Measurements from ENCODE around the gene EIF4E1B. TPM values are rescaled to one million over a fixed set of nuclear protein-coding genes. Genes with fewer than 3 reads are reported as not detected.

EIF4E1B gene
- polyA plus RNA-seq, 2 of the 4 experiments (the other 2 are of a cell fraction), result not detected

- TF ChIP-seq CHD2 (IDR thresholded peaks at IDR 0.05; ENCODE audit: low read length, partially characterized antibody) (no peak), HOXA7 (CRISPR knock-in tag; IDR thresholded peaks at IDR 0.05) (no peak)
- no peaks in the 10 kb centered on the region for H3K9me3 ChIP-seq
- POLR2A ChIA-PET, result interaction anchor here (1.6 kb wide), 1 partner anchor 14 kb away, joined by 11 read pairs; the partner anchor contains the start of gene TSPAN17
- H3K4me2 ChIP-seq, result no peak overlapping the region
- DNase-seq (ENCODE audit: low read depth in 1 of 2, low spot score in 1 of 2), result no peak
- H3K27ac ChIP-seq, result no peak overlapping the region
- FAIRE-seq, result no peak
- 17% methylated on average over 1 of the region's 1 CpG for WGBS (ENCODE audit: missing lambda C conversion rate)
- no peaks in the 10 kb centered on the region for H3K4me1 ChIP-seq
- CTCF ChIA-PET, result interaction anchor here (0.5 to 9.9 kb wide), 110 partner anchors 11 to 936 kb away, joined by 3 to 123 read pairs (median 5); partner anchors contain the start of genes EIF4E1B, HK3, LMAN2 and SNCB
- no peak overlapping the region for H3K4me3 ChIP-seq
- peak; percentile 12 to 38; a peak in 5 of 6 replicates for ATAC-seq
Measured at GRCh38 chr5:176660530-176660859, 30.0 kb downstream of the EIF4E1B start.

GRCh38 chr5:176660860-176661641, 30.6 kb downstream of the EIF4E1B start:
- ChIA-PET CTCF (interaction anchor here (0.5 to 9.9 kb wide), 116 partner anchors 11 to 937 kb away, joined by 3 to 123 read pairs (median 5); partner anchors contain the start of genes EIF4E1B, FGFR4, HK3 and LMAN2), POLR2A (interaction anchor here (1.6 kb wide), 1 partner anchor 14 kb away, joined by 11 read pairs; the partner anchor contains the start of gene TSPAN17)
- Histone ChIP-seq H3K4me1 (no peaks in the 10 kb centered on the region), H3K9me3 (no peaks in the 10 kb centered on the region), H3K4me2 (peak overlapping the region; percentile 62), H3K4me3 (no peak overlapping the region), H3K27ac (no peak overlapping the region)
- 63% methylated on average over 13 of the region's 33 CpGs for WGBS (ENCODE audit: missing lambda C conversion rate)
- DNase-seq (ENCODE audit: low read depth in 1 of 2, low spot score in 1 of 2) (peak; percentile 75 to 95), FAIRE-seq (no peak), ATAC-seq (peak; percentile 64 to 90)
- peak; percentile 93 for TF ChIP-seq CTCF (IDR thresholded peaks at IDR 0.05)
- no peak for TF ChIP-seq ATOH8 (CRISPR knock-in tag; IDR thresholded peaks at IDR 0.05; ENCODE audit: low read depth)
- TF ChIP-seq FOSB (CRISPR knock-in tag; IDR thresholded peaks at IDR 0.05), result no peak
- TF ChIP-seq MAFK (IDR thresholded peaks at IDR 0.05; ENCODE audit: partially characterized antibody), result no peak
- peak; percentile 92 for TF ChIP-seq SMC3 (IDR thresholded peaks at IDR 0.05)
- no peak for TF ChIP-seq POLR2AphosphoS2 (conservative IDR thresholded peaks at IDR 0.05; ENCODE audit: low read length)
- no peak for TF ChIP-seq FOSL2 (IDR thresholded peaks at IDR 0.05)
- no peak for TF ChIP-seq FOSL2 (CRISPR knock-in tag; IDR thresholded peaks at IDR 0.05)
- no peak for TF ChIP-seq ZNF302 (CRISPR knock-in tag; IDR thresholded peaks at IDR 0.05)
- peak; percentile 96 to 97 for TF ChIP-seq RAD21 (conservative IDR thresholded peaks at IDR 0.05 in 1 of 2, IDR thresholded peaks at IDR 0.05 in 1 of 2)
- TF ChIP-seq CBX8 (IDR thresholded peaks at IDR 0.05), result no peak
- TF ChIP-seq PHF8 (IDR thresholded peaks at IDR 0.05; ENCODE audit: borderline replicate concordance, low read depth), result no peak
- no peak for TF ChIP-seq ZFP36 (IDR thresholded peaks at IDR 0.05; ENCODE audit: borderline replicate concordance, partially characterized antibody)

- no peak overlapping the region for H3K4me2 ChIP-seq
- ChIA-PET CTCF (interaction anchor here (0.7 to 9.9 kb wide), 44 partner anchors 11 to 451 kb away, joined by 3 to 123 read pairs (median 8); partner anchors contain the start of genes FGFR4 and TSPAN17), POLR2A (interaction anchor here (1.6 kb wide), 1 partner anchor 15 kb away, joined by 11 read pairs; the partner anchor contains the start of gene TSPAN17)
- no peak for DNase-seq (ENCODE audit: low read depth in 1 of 2, low spot score in 1 of 2)
- H3K9me3 ChIP-seq, result no peaks in the 10 kb centered on the region
- no peak overlapping the region for H3K27ac ChIP-seq
- no peak overlapping the region for H3K4me3 ChIP-seq
- TF ChIP-seq POLR2A (IDR thresholded peaks at IDR 0.05; ENCODE audit: low read length), result no peak
- TF ChIP-seq RARB (CRISPR knock-in tag; IDR thresholded peaks at IDR 0.05), result no peak
- TF ChIP-seq BHLHE40 (IDR thresholded peaks at IDR 0.05; ENCODE audit: low read depth, low read length), result no peak
- no peak for TF ChIP-seq ESRRA (IDR thresholded peaks at IDR 0.05; ENCODE audit: borderline replicate concordance, low read length)
- no peak for TF ChIP-seq ZFP36 (IDR thresholded peaks at IDR 0.05; ENCODE audit: borderline replicate concordance, partially characterized antibody)
- no peak for TF ChIP-seq GATA3 (IDR thresholded peaks at IDR 0.05; ENCODE audit: borderline replicate concordance)
- no peak for TF ChIP-seq RCOR1 (IDR thresholded peaks at IDR 0.05; ENCODE audit: low read depth, low read length)
- no peak for TF ChIP-seq CHD4 (IDR thresholded peaks at IDR 0.05; ENCODE audit: borderline replicate concordance)
- no peak for TF ChIP-seq E2F6 (IDR thresholded peaks at IDR 0.05; ENCODE audit: borderline replicate concordance, low read depth)
- TF ChIP-seq CBX2 (IDR thresholded peaks at IDR 0.05; ENCODE audit: borderline replicate concordance, low read depth), result no peak
- no peak for TF ChIP-seq CBX8 (IDR thresholded peaks at IDR 0.05)
- TF ChIP-seq ZNF302 (CRISPR knock-in tag; IDR thresholded peaks at IDR 0.05), result no peak
- no peak for TF ChIP-seq ATOH8 (CRISPR knock-in tag; IDR thresholded peaks at IDR 0.05; ENCODE audit: low read depth)
- no peak for TF ChIP-seq HDAC2 (IDR thresholded peaks at IDR 0.05)
- TF ChIP-seq HES2 (IDR thresholded peaks at IDR 0.05), result no peak
- no peak for TF ChIP-seq NFE2L2 (conservative IDR thresholded peaks at IDR 0.05; ENCODE audit: low read length)
- TF ChIP-seq CHD2 (IDR thresholded peaks at IDR 0.05; ENCODE audit: low read length, partially characterized antibody), result no peak
- TF ChIP-seq EHMT2 (IDR thresholded peaks at IDR 0.05; ENCODE audit: low read depth), result no peak
- TF ChIP-seq KDM5A (IDR thresholded peaks at IDR 0.05), result no peak
- no peak for ATAC-seq
- 83% methylated on average over 10 of the region's 10 CpGs for WGBS (ENCODE audit: missing lambda C conversion rate)
- FAIRE-seq, result no peak
- no peaks in the 10 kb centered on the region for H3K4me1 ChIP-seq
Measured at GRCh38 chr5:176661676-176662075, 31.2 kb downstream of the EIF4E1B start.
